Iris pigment epithelial cell (primary cell): ENCODE measurements around the gene CH25H.
"Not testable (repeated sequence)": the region's sequence is repeated elsewhere in the genome, so short reads cannot be mapped to it uniquely, and the experiment has no call there.

ENCODE experiments used
- DNase-seq: peaks from one replicate; pipeline ENCODE4 v3.0.0-alpha.2; 2011; ENCODE audit warnings: low read depth

CH25H gene, protein sequence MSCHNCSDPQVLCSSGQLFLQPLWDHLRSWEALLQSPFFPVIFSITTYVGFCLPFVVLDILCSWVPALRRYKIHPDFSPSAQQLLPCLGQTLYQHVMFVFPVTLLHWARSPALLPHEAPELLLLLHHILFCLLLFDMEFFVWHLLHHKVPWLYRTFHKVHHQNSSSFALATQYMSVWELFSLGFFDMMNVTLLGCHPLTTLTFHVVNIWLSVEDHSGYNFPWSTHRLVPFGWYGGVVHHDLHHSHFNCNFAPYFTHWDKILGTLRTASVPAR

DNA sequence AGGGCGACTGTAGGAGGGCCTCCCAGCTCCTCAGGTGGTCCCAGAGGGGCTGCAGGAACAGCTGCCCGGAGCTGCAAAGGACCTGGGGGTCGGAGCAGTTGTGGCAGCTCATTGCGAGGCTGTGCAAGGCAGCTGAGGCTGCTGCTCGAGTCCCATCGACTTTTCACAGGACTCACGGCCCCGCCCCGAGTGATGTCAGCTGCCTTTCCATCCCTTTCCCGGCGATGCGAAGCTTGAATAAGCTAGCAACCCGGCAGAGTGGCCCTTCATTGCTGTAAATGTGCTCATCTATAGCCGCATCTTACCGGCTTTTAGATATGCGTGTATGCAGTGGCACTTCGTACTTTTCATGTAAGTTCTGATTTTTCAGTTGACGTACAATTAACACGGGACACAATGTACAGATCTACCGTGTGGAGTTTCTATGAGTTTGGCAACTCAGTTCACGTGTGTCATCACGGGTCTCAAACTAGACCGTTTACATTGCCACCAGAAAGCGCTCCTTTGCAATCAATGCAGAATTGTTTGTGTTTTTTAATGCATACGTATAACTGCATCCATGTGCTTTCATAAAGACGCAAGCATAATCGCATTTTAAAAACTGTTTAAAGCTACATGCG lies at the start of gene CH25H:
Gene CH25H, minus strand, starts transcription at position 137 of the 620 bp plus-strand sequence. Its CDS starts 25 bp downstream, at position 112.
- peak; percentile 70 for DNase-seq

DNA sequence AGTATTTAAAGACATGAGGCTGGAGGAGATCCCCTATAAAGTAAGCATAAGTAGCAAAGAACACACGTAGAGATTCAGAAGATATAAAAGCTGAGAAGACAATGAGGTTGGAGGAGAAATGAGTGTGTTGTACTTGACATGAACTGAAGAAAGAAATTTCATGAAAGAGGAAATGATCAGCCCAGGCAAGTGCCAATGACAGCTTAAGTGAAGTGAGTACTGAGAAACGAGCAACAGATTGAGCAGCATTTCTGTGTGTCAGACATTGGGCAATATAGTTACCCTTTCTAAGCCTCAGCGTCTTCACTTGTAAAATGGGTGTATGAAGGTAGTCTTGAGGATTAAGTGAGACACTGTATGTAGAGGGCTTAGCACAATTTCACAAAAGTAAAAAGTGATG lies 49.2 kb upstream of the CH25H start:
- no peak for DNase-seq

DNA sequence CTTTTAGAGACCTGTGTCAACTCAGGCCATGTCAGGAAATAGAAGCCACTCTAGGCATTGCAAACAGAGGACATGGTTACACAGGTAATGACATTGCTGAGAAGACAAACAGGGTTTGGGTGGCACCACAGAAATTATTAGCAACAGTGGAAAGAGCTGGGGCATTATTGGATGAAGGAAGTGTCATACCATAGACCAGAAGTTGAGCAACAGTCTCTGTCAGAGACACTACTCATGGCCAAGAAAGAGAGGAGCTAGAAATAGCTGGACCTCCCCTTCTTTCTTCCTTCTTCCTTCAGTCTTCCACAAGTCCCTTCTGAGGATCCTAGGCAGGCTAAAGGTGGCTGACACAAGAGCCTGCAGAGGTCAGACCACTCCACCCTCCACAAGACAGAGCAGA lies 48.7 kb upstream of the CH25H start:
- DNase-seq, result no peak

DNA sequence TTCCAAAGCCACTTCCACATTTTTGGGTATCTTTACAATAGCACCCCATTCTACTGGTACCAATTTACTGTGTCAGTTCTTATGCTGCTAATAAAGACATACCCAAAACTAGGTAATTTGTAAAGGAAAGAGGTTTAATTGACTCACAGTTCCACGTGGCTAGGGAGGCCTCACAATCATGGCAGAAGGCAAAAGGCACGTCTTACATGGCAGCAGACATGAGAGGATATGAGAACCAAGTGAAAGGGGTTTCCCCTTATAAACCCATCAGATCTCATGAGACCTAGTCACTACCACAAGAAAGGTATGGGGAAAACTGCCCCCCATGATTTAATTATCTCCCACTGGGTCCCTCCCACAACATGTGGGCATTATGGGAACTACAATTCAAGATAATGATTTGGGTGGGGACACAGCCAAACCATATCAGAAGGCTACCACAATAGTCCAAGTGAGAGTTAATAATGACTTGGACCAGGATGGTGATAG lies 48.0 kb upstream of the CH25H start:
- DNase-seq, result not testable (repeated sequence)

DNA sequence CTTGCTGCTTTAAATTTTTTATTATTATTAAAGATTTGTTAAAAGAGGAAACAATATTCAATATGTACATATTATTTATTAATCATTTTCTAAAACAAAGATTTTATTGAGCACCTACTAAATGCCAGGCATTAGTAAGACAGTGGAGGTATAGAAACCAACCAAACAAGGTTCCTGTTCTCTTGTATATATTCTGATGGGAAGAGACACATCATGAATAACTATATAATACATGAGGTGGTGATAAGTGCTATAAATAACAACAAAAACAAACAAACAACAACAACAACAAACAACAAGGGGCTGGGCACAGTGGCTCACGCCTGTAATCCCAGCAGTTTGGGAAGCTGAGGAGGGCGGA lies 45.1 kb upstream of the CH25H start:
- DNase-seq, result no peak

DNA sequence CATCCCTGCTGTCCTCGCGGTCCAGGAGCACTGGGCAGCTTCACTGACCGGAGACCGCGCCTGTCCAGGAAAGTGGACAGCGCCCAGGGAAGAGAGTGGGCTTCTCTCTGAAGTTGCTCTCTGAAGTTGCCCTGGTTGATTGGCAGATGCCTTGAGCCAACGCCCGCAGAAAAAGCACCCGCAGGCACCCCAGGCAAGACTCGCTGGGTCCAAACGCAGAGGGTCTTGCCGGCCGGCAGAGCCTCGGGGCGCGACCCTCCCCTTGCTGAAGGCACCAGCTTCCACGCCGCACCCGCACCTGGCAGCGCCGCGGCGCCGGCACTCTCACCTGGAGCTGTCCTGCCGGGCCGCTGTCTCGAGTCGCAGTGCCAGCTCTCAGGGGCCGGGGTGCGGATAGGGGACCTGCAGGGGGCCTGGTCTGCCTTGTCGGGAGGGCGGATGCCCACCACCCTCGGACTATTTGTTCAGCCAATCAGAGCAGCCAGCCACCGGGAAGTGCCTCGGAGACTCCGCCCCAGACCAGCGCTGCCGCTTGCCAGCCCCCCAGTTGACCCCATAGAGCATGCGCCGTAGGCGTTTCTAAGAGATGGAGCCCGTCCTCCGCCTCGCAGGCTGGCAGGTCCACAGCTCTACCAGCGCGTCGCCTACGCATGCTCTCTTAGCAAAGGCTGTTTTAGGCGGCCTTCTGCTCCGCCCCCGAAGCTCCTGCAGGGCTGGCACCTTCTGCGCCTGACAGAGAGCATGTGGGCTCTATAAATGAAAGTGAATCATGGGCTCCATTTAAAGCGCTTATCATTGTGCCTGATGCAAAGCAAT lies 44.5 kb upstream of the CH25H start, which contains the start of gene LIPA:
Gene LIPA, minus strand, starts transcription at position 367 of the 816 bp plus-strand sequence. CDS start 4,127 bp downstream, outside the sequence.
- DNase-seq, result peak; percentile 97

DNA sequence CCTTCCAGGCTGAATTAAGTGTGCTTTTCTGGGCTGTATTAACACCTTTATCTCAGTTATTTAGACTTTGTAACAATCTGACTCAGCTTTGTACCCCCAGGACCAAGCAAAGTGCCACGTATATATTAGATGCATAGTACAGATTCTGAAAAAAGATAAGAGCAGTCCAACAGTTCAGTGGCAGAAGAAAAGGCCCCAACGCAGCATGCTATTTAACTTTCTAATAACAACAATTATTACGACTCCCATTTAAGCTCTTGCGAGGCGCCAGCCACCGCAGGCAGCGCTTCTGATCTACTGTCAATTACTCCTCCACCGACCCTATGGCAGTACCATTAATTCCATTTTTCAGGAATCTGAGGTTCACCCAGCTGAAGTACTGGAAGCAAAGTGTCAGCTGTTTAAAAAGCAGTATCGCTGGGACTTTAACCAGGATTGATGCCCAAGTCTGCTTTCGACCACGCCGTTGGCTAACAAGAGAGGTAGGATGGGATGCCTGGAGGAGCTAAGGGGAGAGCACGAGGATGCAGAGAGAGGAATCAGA lies 43.8 kb upstream of the CH25H start:
- no peak for DNase-seq

DNA sequence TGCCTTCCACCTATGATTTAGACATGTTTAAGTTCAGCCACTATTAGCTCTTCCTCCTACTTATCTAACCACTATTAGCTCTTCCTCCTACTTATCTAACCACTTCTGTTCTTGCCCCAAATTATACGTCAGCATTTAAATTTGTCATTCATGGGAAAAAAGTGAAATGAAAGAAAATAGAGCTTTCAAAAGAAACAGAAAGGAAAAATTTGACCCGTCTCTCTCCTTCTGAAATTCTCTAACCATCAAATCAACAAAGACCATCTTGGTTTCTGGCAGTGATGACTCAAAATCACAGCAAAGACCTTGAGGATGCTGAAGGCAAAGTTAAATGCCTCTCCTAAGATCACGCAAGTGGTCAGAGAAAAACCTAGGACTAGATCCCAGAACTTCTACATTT lies 41.9 kb upstream of the CH25H start:
- no peak for DNase-seq

DNA sequence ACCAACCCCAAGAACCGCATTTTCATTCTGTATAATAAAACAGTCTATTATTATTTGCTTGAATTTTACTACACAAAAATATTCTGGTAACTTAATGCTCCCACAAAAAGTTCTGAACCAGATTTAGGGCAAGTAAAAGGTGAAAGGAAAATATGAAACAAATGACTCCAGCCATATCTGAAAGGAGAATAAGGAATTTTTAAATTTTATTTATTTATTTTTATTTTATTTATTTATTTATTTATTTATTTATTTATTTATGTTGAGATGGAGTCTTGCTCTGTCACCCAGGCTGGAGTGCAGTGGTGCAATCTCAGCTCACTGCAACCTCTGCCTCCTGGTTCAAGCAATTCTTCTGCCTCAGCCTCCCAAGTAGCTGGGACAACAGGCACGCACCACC lies 40.5 kb upstream of the CH25H start:
- DNase-seq, result not testable (repeated sequence)

DNA sequence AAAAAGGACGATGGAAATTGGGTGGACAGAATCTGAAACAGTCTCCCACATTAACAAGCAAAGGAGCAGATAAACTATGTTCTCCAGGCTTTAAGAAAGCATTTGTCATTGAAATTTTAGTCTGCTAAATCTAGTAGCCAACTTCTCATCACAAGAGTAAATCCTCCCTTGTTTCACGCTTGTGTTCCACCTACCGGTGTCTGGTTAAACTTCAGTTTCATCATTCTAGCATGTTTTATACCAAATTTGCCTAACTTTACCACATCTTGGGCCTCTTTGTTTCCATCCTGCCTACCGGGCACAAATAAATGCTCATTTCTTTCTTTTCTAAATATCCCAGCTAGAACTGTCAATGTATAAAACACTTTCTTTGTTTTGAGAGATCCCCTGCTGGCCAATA lies 38.7 kb upstream of the CH25H start:
- no peak for DNase-seq

DNA sequence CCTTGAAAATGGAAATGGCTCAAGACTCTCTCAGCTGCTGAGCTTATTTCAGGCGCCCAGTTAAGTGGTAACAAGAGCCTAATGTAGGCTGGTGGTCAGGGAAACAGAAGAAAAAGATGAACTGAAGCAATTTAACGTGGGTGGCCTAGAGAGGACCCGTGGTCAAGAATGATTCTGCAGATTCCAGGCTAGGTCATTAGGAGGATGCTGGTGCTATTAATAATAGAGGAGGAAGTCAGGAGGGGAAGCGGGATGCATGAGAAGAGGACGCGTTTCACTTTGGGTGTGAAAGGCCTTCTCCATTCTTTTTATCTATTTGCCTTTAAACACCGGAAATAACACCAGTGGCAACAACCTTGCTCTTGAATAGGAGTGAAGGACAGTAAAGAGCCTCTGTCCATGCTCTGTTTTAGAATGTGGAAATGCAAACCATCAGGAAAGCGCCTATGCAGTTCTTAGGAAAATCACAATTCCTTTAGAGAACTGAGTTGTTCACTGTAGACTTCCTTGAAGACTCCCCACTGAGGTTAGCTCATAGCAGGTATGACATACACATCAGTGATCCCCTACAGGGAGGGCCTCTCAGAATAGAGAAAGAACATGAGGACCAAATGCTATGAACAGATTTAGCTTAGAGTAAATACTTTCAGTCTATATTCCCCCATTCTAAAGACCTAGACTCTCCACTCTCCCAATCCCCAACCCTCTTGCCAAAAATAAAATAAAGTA lies 35.9 kb upstream of the CH25H start:
- no peak for DNase-seq

DNA sequence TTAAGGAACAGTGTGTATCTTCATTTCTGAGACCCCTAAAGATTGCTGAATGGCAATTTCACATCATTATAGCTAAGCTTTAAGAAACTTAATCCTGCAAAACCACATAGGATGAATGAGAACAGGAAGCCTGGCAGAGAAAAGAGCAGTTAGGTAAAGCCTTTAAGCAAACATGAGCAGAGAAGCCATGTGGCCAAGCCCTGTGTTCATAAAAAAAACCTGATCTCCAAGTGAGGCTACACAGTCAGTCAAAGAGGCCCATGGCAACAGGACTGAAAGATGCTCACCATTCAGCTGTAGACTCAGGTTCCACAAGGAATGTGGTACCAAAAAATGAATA lies 35.2 kb upstream of the CH25H start:
- no peak for DNase-seq

DNA sequence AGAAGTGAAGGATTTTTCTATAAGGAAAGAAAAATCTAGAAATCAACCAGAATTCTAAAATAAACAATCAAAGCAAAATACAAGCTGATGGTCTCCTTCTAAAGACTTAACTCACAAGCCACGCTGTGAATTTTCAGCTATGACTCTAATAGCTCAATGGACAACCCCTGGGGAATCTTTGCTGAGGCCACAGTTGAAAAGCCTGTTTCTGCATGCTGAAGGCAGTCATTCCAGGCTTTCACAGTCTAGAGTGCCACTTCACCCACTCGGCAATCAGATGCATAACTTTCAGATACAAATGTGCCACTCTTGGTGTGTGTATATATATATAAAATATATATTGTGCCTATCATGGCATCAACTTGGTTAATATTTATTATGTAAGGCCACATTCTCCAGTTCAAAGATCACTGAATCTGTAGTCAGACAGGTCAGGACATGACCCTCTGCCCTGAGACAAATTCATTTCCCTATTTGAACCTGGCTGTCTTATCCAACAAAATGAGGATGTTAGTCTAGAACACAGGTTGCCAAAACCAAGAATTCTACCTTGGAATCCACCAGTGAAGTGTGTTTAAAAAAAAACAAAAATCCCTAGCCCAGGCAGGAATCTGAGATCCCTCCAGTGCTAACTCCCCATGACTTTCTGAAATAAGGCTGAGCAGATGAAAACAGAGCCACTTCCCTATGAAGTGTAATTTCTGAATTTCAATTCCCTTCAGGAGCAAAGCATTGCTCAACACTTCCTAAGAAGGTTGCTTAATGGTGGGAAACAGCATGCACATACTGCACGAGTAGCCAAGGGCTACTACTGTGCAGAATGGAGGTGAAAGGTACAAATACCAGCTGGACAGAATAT lies 34.6 kb upstream of the CH25H start:
- DNase-seq, result peak; percentile 58

DNA sequence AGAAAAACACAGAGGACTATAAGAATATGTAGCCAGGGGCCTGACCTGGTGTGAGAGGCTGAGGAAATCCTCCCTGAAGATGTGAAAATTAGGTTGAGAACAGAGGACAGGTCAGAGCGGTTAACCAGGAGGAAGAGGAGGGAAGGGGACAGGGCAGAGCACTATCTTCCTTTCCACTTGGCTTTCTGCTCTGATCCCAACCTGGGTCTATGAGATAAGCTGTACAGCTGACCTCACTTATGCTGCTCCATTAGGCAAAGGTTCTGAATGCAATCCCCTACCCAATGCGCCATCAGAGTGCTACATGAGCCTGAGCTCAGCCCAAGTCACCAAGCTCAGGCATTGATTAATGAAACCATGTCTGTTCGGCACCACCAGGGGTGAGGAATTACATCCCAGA lies 33.9 kb upstream of the CH25H start:
- no peak for DNase-seq

DNA sequence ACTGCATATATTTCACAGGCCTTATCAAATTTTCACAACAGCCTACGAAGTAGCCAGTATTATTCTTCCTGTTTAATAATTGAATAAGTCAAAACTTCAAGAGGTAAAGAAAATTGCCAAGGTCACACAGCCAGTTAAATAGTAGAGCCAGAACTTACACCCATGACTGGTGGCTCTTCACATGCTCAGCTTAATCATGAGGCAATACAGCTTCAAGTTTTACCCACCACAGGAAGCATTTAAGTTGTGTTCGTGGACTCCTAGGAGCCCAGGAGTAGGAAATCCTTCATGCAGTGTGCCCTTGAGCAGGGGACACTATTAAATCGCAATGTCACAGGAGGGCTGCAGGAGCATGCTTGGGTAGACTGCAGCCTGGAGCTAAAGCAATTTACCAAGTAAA lies 33.4 kb upstream of the CH25H start:
- no peak for DNase-seq

DNA sequence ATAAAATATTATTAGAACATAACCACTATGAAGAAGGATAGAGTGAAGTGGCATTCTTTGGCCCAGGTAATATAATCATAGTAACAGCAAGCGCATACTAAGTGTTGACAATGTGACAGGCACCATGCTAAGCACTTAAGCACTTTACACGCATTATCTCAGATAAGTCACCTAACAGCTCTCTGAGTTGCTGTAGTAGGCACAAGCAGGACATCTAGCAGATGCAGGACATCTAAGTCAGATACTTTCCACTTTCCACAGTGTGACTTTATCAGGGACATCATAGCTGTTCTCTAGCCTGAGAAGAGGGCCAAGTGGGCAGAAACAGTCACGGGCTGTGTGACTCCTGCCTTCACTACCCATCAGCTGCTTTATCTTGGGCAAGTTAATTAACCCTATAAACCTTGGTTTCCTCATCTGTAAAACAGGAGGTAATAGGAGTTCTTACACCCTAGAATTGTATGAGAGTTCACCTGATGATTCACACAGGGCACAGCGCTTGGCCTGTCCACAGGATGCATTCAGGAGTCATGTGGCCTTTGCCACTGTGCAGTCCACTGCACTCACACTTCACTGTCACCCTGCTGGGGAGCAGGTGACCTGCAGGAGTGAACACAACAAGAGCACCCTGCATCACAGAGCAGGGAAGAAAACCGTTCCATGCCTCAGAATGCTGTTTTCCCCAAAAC lies 32.0 kb upstream of the CH25H start:
- no peak for DNase-seq

DNA sequence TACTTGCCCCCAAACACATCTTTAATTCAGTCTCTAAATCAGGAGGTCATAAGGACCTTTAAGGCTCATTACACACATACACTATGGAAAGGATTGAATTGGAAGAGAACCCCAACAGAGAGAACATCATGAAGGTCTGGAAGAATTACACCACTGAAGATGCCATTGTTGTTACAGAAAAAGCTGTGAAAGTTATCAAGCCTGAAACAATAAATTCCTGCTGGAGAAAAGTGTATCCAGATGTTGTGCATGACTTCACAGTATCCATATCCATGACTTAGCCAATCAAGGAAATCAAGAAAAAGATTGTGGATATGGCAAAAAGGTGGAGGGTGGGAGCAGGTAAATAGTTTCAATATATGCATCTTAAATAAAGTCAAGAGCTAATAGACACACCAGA lies 30.7 kb upstream of the CH25H start:
- DNase-seq, result no peak

DNA sequence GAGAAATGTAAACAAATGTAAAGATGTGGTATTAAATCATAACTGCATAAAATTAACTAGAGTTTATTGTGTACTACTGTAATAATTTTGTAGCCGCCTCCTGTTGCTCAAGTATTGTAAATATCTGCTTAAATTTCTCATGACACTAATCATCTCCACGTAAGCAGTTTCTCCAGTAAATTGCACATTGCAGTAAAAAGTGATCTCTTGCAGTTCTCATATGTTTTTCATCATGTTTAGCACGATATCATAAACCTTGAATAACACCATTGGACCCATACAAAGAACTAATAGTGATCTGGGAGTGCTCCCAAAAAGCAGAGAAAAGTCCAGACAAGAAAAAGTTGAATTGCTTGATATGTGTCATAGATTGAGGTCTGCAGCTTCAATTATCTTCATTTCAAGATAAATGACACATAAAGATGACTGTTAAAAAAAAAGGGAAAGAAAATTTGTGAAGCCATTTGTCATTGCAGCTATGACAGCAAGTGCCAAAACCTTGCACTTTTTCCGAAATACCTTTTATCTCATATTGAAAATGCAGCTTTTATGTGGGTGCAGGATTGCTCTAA lies 29.2 kb upstream of the CH25H start:
- no peak for DNase-seq

DNA sequence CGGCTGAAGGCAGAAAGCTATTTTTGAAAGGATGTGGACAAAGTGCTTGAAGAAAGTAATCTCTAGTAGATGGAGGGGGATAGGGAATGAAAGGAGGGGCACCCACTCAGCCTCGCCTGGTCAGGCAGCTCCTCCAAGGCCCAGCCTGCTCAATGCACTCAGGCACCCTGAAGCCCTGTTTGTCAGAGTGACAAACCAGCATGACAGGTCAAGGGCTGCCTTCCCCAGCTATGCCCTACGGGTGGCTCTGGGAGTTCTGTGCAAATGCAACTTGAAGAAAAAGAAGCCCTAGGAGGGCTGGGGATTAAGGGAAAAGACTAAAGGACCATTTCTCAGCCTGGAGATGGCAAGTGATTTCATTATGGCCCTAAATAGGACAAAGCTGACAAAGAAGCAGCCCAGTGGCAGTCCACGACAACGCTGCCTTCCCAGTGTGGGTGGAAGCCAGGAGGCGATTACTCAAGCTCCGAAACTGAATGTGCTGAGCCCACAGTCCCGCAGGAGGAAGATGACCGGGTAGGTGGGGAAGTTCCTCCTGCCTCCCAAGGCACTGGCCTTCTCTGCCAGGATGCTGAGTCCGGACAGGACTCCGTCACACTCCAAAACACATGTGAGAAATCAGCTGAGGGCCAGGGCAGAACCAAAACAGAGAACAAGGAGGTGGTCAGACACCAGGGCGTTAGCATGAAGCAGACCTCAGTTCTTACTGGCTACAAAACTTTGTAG lies 28.1 kb upstream of the CH25H start:
- DNase-seq, result no peak
